ENCODE measurements around the gene LRRC32. TPM values are rescaled to one million over a fixed set of nuclear protein-coding genes. Genes with fewer than 3 reads are reported as not detected.
A peak's percentile ranks its signal among the peaks of the same experiment; 100 is the strongest.

The LRRC32 gene
- total RNA-seq, 4 donors from 2014 or later, result 15.6 to 42.5 (median 17.9) TPM

GRCh38 chr11:76617553-76618265 lies 52.8 kb downstream of the LRRC32 start:
- 81 to 91% methylated on average over 7 of the region's 7 CpGs for WGBS, 2 donors
- peak overlapping the region in 2 of 3 donors; percentile 17 to 46 for H3K27ac ChIP-seq
- intact Hi-C loops (cut with DNase I), result no loop called here

GRCh38 chr11:76616676-76617552 lies 53.6 kb downstream of the LRRC32 start:
- WGBS, 2 donors, result 87 to 88% methylated on average over 8 to 10 of the region's 10 CpGs
- no peak for TF ChIP-seq POLR2A (IDR thresholded peaks at IDR 0.05)
- TF ChIP-seq CTCF (IDR thresholded peaks at IDR 0.05), result no peak
- H3K4me1 ChIP-seq, result peaks cover 0 to 28% of the 10 kb centered on the region in 2 donors
- no peaks in the 10 kb centered on the region for H3K36me3 ChIP-seq
- no peaks in the 10 kb centered on the region for H3K9me3 ChIP-seq
- intact Hi-C loops (cut with DNase I), result no loop called here
- H3K27me3 ChIP-seq, result no peaks in the 10 kb centered on the region
- no peak overlapping the region for H3K4me3 ChIP-seq (replicated peaks in 1 of 3)
- DNase-seq, result no peak
- peak overlapping the region in 2 of 3 donors; percentile 17 to 46 for H3K27ac ChIP-seq

More at GRCh38 chr11:76617553-76618265, 52.8 kb downstream of the LRRC32 start:
- DNase-seq, result no peak
- H3K27me3 ChIP-seq, result no peaks in the 10 kb centered on the region
- no peaks in the 10 kb centered on the region for H3K9me3 ChIP-seq
- peaks cover 0 to 28% of the 10 kb centered on the region in 2 donors for H3K4me1 ChIP-seq
- H3K36me3 ChIP-seq, result no peaks in the 10 kb centered on the region
- TF ChIP-seq CTCF (IDR thresholded peaks at IDR 0.05), result no peak
- H3K4me3 ChIP-seq (replicated peaks in 1 of 3), result no peak overlapping the region

- H3K4me3 ChIP-seq (replicated peaks in 1 of 3), result no peak overlapping the region
- WGBS, 2 donors, result 48 to 65% methylated on average over 4 of the region's 4 CpGs
- H3K4me1 ChIP-seq, result peaks cover 0 to 30% of the 10 kb centered on the region in 2 donors
- H3K36me3 ChIP-seq, result no peaks in the 10 kb centered on the region
- H3K9me3 ChIP-seq, result no peaks in the 10 kb centered on the region
- intact Hi-C loops (cut with DNase I), result no loop called here
- H3K27me3 ChIP-seq, result no peaks in the 10 kb centered on the region
- peak overlapping the region; percentile 36 to 61 (median 41) for H3K27ac ChIP-seq
- no peak for TF ChIP-seq POLR2A (IDR thresholded peaks at IDR 0.05)
- TF ChIP-seq CTCF (IDR thresholded peaks at IDR 0.05), result no peak
- no peak for DNase-seq
These were observed 54.6 kb downstream of the LRRC32 start for GRCh38 chr11:76615950-76616349.

- intact Hi-C loops (cut with DNase I), result no loop called here
- no peaks in the 10 kb centered on the region for H3K9me3 ChIP-seq
- H3K27me3 ChIP-seq, result no peaks in the 10 kb centered on the region
- WGBS, 2 donors, result 77 to 85% methylated on average over 10 to 11 of the region's 12 CpGs
- no peaks in the 10 kb centered on the region for H3K36me3 ChIP-seq
- H3K4me3 ChIP-seq (replicated peaks in 1 of 3), result no peak overlapping the region
- H3K27ac ChIP-seq, result peak overlapping the region in 2 of 3 donors; percentile 49 to 61
- H3K4me1 ChIP-seq, result peaks cover 0 to 43% of the 10 kb centered on the region in 2 donors
- TF ChIP-seq POLR2A (IDR thresholded peaks at IDR 0.05), result no peak
- peak in 1 of 2 donors; percentile 14 for DNase-seq
These were observed 55.9 kb downstream of the LRRC32 start for GRCh38 chr11:76614471-76615179.

- intact Hi-C loops (cut with DNase I), result no loop called here
- H3K4me1 ChIP-seq, result peaks cover 0 to 43% of the 10 kb centered on the region in 2 donors
- no peaks in the 10 kb centered on the region for H3K27me3 ChIP-seq
- no peak overlapping the region for H3K4me3 ChIP-seq (replicated peaks in 1 of 3)
- no peaks in the 10 kb centered on the region for H3K36me3 ChIP-seq
- no peaks in the 10 kb centered on the region for H3K9me3 ChIP-seq
- WGBS, 2 donors, result 80 to 94% methylated on average over 4 of the region's 4 CpGs
- TF ChIP-seq CTCF (IDR thresholded peaks at IDR 0.05), result no peak
- no peak for TF ChIP-seq POLR2A (IDR thresholded peaks at IDR 0.05)
- H3K27ac ChIP-seq, result peak overlapping the region in 1 of 3 donors; percentile 61
- no peak for DNase-seq
These were observed 56.6 kb downstream of the LRRC32 start for GRCh38 chr11:76613901-76614300.

Measured in thyroid gland (tissue), 4 donors.